ENCODE data around the gene FAM107B.
"Not testable (repeated sequence)": the region's sequence is repeated elsewhere in the genome, so short reads cannot be mapped to it uniquely, and the experiment has no call there.

The FAM107B gene

GRCh38 chr10:14774797-14775196, at the start of gene FAM107B:
FAM107B (minus strand) TSS chr10:14774897; CDS start chr10:14774663, 234 bp downstream.
- no peak for DNase-seq

GRCh38 chr10:14823966-14824365, 49.3 kb upstream of the FAM107B start:
- no peak for DNase-seq

- peak; percentile 91 to 95 for DNase-seq
Observed at GRCh38 chr10:14822879-14823755, 48.4 kb upstream of the FAM107B start.

- DNase-seq, result no peak
Observed at GRCh38 chr10:14821635-14822375, 47.1 kb upstream of the FAM107B start.

GRCh38 chr10:14820775-14821154, 46.1 kb upstream of the FAM107B start:
- DNase-seq, result peak; percentile 49 to 70

- DNase-seq, result no peak
Observed at GRCh38 chr10:14820010-14820774, 45.5 kb upstream of the FAM107B start.

GRCh38 chr10:14816717-14817116, 42.0 kb upstream of the FAM107B start:
- DNase-seq, result not testable (repeated sequence)

GRCh38 chr10:14815681-14816080, 41.0 kb upstream of the FAM107B start:
- no peak for DNase-seq

- no peak for DNase-seq
Observed at GRCh38 chr10:14812271-14812670, 37.6 kb upstream of the FAM107B start.

GRCh38 chr10:14810969-14811953, 36.6 kb upstream of the FAM107B start:
- DNase-seq, result no peak

GRCh38 chr10:14806318-14806717, 31.6 kb upstream of the FAM107B start:
- no peak for DNase-seq

- no peak for DNase-seq
Observed at GRCh38 chr10:14803827-14804226, 29.1 kb upstream of the FAM107B start.

GRCh38 chr10:14801723-14802122, 27.0 kb upstream of the FAM107B start:
- no peak for DNase-seq

GRCh38 chr10:14800397-14800796, 25.7 kb upstream of the FAM107B start:
- DNase-seq, result no peak

GRCh38 chr10:14798636-14799035, 23.9 kb upstream of the FAM107B start:
- DNase-seq, result no peak

- DNase-seq, result no peak
Observed at GRCh38 chr10:14787938-14788337, 13.2 kb upstream of the FAM107B start.

GRCh38 chr10:14784459-14785055, 9.9 kb upstream of the FAM107B start:
- DNase-seq, result no peak

- DNase-seq, result peak; percentile 78 to 90
Observed at GRCh38 chr10:14782691-14783363, 8.1 kb upstream of the FAM107B start.

- DNase-seq, result peak; percentile 28 to 31
Observed at GRCh38 chr10:14781763-14782162, 7.1 kb upstream of the FAM107B start.

GRCh38 chr10:14779001-14779651, 4.4 kb upstream of the FAM107B start:
- no peak for DNase-seq
